SKM-1 (cell line): Measurements from ENCODE around the gene GET3.
"Not testable (repeated sequence)": the region's sequence is repeated elsewhere in the genome, so short reads cannot be mapped to it uniquely, and the experiment has no call there.

Experiments used
- DNase-seq: peaks from one replicate; lab custom pipeline; 2025; ENCODE audit not compliant: unreplicated experiment; lab: John Stamatoyannopoulos, UW

Gene GET3

DNA sequence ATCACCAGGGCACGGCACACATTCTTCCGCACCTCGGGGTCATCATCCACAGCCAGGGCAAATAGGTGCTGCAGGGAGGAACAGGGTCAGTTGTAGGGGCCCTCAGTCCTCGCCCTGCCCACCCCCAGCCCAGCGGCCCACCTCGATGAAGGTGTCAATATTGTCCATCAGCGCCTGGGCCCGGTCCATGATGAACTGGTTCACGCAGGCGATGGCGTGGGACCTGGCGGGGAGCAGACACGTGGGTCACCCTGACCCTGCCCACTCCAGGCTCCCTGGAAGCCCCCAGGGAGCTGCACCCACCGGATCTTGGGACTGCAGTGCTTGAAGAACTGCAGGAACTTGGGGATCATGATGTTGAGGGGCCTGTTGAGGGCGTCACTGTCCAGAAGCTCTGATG, 22.2 kb upstream of the GET3 start:
- DNase-seq = no peak

DNA sequence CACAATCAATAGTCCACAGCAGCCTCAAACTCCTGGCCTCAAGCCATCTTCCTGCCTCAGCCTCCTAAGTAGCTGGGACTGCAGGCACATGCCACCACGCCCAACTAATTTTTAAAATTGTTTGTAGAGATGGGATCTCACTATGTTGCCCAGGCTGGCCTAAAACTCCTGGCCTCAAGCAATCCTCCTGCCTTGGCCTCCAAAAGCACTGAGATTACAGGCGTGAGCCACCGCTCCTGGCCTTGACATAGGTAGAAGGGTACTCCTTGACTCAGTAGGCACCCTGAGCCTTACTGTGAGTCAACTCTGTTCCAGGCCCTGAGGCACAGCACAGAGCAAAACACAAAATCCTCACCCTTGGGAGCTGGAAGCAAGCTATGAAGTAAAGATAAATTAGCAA, 21.4 kb upstream of the GET3 start:
- no peak for DNase-seq

DNA sequence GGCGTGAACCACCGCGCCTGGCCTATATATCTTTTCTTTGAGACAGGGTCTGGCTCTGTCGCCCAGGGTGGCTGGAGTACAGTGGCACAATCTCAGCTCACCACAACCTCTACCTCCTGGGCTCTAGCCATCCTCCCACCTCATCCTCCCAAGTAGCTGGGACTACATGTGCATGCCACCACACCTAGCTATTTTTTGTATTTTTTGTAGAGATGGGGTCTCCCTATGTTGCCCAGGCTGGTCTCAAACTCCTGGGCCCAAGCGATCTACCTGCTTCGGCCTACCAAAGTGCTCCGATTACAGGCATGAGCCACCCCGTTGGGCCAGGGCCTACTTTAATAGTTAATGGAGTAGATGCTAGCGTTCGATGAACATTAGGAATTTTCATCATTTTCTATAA, 17.0 kb upstream of the GET3 start:
- DNase-seq = no peak

DNA sequence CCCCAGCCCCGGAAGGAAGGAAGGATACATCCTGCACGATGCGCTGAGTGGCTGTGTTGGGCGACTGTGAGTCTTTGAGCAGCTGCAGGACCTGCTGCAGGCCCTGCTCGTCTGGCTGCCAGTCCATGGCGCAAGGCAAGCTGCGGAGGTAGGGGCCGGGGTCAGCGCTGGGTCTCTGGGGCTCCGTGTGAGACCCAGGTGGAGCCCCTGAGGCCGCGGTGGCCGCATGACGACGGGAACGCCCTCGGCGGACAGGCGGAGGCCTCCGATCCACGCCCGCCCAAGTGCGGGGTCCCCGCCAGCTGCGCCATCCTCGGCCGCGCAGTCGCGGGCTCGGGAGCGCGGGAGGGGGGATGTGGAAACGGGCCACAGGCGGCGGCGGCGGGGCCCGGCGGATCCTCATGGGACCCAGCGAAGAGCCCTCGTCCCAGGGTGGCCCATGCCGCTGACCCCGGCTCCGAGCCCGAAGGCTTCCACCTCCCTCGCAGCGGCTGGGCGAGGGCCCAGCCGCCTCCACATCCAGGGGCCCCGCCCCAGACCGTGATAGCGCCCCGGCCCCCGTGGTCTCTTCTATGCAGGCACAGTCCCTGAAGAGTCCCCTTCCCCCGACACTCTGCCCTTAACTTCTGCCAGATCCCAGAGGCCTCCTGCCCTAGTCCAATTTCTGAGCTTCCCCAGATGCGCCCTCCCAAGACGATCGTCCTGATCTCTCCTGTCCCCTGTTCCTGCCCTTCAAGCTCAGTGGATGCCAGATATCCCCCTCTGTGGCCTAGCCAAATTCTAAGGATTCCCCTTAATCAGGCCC, 16.2 kb upstream of the GET3 start:
- DNase-seq = no peak

DNA sequence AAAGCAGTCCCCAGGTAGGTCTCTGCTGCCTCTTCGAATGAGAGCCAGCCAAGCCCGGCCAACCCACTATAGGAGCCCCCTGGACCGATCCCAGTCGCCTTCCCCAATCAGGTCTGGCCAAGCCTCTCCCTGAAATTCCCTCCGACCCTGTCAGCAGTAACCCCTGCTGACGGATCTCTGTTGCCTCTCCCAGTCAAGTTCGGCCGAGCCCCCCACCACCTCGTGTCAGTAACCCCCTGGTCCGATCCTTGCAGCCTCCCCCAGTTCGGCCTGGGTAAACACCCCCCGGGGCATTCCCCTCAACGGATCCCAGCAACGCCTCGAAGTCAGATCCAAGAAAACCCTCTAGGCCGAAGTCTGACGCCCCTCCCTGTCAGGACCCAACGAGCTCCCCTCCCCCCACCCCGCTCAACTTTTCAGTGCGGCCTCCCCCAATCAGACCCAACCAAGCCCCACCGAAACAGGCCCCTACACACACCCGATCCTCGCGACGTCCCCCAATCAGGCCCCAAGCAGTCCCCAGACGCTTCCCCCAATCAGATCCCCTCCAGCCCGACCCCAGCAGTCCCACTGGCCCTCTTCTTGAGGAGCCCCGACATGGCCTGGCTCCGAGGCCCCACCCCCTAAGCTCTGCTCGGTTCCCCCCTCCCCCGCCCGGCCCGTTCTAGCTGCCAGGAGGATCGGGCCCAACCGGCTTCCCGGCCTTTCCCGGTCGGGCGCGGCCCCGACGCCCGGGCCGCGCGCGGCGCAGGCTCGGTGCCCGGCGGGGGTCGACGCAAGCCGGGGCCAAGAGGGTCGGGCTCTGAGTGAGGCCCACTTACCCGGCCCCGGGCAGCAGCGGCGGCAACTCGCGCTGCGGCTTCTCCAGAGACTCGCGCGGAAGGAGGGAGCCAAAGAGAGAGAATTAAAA, 15.4 kb upstream of the GET3 start:
- no peak for DNase-seq

DNA sequence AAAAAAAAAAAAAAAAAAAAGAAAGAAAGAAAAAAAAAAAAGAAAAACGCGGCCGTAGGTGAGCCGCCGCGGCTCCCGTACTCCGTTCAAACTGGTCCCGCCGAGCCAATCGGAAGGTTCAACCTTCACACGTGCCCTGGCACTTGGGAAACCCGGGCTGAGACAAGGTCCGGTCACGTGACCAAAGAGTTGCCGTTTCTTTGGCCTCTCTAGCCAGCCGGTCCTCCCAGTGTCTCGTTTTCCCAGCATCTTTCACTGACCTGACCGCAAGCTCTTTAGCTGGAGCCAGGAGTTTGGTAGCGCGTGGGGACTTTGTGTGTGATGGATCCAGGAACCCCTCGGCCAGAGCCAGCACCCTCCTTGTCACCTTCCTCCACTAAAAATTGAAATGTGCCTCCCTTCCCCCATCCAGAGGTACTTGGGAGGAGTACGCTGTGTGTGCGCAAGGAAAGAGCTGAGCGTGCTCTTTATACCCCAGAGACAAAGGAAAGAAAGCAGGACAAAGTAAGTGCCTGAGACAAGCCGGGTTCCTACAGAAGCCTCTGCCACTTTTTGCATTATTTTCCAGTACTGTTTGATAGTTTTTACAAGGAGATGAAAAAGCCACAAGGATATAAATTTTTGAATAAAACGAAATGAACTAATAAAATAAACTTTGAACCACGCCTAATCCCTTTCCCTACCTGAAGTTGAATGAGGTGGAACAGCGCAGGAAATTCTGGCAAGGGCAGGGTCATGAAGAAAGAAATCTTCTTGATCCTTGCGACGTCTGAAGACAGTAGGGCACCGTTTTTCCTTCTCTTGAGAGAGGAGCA, 14.5 kb upstream of the GET3 start:
- DNase-seq = peak; percentile 96

DNA sequence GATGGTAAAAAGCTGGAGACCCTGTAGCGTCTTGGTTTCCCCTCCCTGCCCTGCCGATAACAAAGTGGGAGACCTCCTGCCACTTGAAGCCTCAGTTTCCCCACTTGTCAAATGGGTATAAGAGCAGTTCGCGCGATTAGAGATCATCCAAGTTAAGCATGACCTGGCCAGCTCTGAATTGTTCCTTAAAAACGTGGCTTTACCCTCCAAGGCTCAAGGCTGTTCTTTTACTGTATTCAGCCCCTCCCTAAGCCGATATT, 14.0 kb upstream of the GET3 start:
- no peak for DNase-seq

DNA sequence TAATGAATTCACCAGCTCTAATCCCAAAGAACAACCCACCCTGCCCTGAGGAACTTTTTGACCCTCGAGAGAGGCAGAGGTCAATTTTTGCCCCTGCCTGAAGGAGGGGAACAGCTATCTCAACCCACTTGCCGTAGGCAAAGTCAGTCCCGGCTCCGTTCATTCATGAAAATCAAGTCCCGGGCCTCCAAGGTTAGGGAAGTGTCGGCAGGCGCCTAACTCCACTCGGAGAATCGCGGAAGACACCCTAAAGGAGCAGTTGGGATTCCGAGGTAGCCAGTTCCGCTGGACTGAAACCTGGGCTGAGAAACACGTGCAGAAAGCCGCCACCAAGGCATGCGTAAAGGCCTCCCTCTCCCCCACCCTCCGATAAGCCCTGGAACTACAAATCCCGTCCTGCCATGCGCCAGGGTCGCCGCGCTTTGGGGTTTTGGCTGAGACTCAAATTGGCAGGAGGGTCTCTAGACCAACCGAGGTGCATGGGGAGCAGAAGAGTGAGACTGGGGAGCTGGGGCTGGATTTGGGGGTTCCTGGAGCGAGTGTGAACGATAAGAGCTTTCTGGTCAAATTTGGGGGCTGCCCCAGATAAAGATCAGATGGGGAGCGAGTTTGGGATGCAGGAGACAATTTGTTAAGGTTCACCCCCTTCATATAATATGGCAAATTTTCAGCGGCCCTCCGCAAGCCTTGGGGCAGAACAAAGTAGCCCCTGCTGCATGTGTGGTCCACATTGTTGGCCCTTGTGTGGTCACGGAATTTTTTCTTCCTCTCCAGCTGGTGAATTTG, 13.5 kb upstream of the GET3 start, which contains the start of gene TNPO2:
TSS of gene TNPO2 (minus strand) at position 292 of the 786 bp plus-strand sequence. CDS start 2,955 bp downstream, outside the sequence.
- peak; percentile 73 for DNase-seq

DNA sequence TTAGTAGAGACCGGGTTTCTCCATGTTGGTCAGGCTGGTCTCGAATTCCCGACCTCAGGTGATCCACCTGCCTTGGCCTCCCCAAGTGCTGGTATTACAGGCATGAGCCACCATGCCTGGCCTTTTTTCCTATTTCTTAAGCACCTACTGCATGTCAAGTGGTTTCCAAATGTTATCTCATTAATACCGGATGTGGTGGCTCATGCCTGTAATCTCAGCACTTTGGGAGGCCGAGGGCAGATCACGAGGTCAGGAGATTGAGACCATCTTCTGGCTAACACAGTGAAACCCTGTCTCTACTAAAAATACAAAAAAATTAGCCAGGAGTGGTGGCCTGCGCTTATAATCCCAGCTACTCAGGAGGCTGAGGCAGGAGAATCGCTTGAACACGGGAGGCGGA, 11.7 kb upstream of the GET3 start:
- DNase-seq = not testable (repeated sequence)

DNA sequence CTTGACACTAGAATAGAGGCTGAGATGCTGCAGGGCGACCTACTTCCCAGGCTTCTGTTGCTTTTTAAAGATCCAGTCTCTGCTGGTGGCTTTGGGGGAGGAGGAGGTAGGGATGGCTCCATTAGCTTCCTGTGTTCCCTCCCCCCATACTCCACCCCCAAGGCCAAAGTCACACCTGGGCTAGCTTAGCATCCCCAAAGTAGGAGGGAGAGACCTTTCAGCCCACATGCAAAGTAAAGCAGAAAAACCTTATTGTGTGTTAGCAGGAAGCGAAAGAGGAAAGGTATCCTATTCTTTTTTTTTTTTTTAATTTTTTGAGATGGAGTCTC, 10.3 kb upstream of the GET3 start:
- no peak for DNase-seq

DNA sequence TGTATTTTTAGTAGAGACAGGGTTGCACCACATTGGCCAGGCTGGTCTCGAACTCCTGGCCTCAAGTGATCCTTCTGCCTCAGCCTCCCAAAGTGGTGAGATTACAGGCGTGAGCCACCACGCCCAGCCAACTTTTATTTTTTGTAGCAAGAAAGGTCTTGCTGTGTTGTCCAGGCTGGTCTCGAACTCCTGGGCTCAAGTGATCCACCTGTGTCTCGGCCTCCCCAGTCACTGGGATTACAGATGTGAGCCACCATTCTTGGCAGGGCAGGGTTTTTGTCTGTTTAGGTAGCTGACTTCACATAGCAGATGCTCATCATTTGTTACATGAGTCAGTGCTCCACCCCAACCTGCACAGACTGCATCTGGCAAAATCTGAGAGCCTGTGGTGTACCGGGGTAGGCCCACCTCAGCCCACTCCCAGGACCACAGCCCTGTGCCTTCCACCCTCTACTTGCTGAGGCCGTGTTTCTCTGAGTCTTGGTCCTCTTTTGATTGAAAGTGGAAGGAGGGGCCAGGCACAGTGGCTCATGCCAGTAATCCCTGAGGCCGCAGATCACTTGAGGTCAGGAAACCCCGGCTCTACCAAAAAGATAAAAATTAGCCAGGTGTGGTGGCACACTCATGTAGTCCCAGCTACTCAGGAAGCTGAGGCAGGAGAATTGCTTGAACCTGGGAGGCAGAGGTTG, 9.4 kb upstream of the GET3 start:
- DNase-seq = no peak

DNA sequence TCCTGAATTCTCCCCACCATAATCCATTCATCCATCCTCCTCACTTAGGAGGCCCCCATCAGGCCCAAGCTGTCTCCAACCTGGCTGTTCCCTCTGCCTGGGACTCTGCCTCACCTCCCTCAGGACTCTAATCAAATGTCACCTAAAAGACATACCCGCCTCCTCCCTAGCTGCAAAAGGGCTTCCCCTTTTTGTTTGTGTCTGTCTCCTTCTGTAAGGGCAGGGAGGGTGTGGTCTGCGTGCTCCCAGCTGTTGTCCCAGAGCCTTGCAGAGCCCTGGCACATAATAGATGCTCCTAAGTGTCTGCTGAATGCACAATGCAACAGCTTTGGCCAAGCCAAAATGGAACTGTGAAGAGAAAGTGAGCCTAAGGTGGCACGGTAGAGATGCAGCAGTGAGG, 7.2 kb upstream of the GET3 start:
- DNase-seq = no peak

DNA sequence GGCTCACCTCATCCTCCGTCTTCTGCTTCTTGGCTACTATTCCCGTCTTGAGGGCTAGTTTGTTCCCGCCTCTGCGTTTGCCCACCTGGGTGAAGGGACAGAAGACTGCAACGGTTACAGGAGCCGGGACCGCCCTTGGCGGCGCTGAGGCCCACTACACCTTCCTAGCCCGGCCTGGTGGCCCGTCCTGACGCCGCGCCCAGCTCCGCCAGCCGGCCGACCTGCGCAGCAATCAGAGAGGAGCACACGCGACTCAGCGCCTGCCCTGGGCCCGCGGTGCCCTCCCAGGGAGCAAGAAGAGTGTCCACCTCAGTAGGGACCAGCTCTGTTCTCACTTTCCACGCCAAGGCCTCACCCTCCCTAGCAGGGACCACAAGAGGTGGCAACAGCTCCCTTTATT, 6.0 kb upstream of the GET3 start:
- no peak for DNase-seq

DNA sequence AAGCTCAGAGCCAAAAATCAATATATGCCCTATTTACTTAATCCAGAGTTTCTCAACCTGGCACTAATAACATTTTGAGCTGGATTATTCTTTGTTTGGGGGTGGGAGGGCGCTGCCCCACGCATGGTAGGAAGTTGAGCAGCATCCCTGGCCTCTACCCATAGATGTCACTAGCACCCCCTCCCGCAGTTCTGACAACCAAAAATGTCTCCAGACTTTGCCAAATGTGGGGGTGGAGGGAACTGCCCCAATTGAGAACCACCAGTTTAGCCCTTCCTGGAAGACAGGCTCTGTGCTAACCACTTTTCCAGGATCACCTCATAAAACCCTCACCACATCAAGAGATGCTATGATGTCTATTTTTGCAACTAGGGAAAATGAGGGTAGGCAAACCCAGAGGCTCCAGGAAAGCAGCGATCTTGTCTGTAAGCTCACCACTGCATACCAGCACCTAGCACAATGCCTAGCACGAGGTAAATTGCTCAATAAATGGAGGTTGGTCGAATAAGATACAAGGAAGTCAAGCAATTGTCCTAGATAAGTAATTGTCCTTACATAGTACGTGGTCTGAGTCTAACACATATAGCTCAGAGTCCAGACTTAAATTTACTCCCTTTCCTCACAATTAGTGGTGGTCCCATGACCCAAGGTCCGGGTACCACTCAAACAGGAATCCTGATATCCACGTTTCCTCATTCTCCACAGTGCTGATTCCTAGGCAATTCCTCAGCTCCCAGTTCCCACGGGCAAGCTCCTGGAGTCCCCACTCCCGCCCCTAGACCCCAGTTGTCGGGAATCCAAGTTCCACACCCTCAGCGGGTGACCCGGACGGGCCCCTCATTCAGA, 3.7 kb upstream of the GET3 start:
- peak; percentile 32 for DNase-seq

DNA sequence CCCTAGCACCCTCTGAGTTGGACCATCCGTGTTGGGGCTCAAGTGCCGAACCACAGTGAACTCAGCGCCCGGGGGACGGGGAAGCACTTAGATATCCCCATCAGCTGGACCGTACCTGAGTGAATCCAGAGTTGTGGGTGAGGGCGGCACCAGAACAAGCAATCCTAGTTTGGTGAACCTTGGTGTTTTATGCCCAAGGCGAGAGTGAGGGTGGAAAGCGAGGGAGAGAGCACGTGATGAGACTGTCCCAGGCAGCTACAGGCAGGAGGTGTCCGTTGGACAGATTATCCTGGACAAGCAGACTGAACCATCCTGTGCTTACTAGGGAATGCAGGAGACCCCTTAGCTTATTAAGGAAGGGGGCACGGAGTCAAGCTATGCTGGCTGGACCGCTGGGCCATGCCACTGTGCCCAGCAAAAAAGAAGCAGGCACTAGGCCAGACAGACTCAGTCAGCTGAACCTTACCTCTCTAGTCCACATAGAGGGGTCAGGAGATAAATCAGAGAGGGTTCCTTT, 596 bp downstream of the GET3 start:
- no peak for DNase-seq

DNA sequence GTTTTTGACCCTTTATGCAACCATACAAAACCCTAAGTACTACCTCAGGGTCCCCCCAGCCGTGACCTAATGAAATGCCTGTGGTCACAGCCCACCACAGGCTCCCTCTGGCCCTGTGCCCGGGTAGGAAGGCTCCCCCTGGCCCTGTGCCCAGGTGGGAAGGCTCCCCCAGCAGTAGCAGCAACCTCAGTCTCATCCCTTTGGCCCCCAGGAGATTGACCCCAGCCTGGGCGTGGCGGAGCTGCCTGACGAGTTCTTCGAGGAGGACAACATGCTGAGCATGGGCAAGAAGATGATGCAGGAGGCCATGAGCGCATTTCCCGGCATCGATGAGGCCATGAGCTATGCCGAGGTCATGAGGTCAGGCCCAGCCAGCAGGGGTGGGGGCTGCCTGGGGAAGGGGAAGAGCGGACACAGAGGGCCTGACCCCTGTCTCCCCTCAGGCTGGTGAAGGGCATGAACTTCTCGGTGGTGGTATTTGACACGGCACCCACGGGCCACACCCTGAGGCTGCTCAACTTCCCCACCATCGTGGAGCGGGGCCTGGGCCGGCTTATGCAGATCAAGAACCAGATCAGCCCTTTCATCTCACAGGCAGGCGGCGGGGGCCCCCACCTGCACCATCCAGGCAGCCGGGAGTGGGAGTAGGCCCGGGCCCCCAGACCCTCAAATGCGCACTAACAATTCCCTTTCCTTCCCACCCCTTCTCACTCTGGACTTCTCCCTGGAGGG, 8.0 kb downstream of the GET3 start:
- no peak for DNase-seq

DNA sequence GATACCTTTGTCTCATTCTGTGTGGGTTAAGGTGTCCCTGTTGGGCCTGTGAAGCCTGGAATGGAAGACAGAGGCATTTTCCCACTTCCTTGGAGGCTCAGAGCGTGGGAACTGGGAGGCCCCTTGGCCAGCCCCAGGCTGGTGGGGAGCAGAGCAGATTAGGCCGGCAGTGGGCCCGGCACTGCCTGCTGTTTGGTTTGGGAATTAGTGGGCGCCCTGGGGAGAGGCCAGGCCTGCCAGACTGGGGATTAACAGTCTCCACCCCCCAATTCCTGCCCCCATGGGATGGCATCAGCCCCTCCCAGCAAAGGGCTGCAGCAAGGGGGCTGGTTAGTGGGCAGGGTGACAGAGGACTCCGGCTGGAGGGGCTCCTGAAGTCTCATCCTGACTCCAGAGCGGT, 11.2 kb downstream of the GET3 start:
- no peak for DNase-seq

DNA sequence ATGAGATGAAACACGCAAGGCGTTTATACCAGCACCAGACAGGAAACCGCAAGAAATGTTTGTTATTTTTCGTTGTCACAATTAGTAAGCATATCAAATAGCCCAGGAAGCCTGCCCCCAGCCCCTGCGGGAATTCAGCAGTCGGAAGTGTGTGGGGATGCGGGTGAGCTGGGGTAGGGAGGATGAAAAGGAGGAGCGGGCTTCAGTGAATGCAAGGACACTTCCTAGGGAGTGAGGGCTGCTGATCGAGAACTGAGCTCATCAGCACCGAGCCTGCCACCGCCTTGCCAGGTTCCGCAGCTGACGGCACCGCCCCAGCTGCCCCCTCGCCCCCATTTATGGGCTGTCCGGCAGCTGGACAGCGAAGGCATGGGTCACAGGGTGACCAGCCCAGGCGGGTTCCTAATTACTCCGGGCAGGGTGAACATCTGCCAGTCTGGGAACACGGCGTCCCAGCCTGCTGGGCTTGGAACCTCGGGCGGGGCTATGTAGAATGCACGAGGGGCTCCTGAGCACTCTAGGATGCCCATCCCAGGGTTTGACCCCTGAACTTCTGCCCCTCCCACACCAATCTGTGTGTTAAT, 12.7 kb downstream of the GET3 start:
- no peak for DNase-seq
